H1 (cell line): ENCODE data around the gene LRRC8D. TPM values are rescaled to one million over a fixed set of nuclear protein-coding genes. Genes with fewer than 3 reads are reported as not detected.

ENCODE experiments used
- CEBPB ChIP-seq: IDR thresholded peaks from 2 replicates; pipeline ENCODE4 v1.6.1; 2012; ENCODE audit warnings: low read depth, low read length
- SRF ChIP-seq: IDR thresholded peaks from 2 replicates; pipeline ENCODE4 v1.6.1; 2011; ENCODE audit warnings: mild to moderate bottlenecking, low read depth, low read length, moderate library complexity
- polyA plus RNA-seq, 7 experiments: library from polyadenylated mRNA; depleted of rRNA in 3 of 7; stranded (reverse) in 5 of 7; unstranded in 2 of 7; fragments of >200 nt in 5 of 7; fragments of 200-250 nt in 2 of 7; gene quantifications; 1 replicate in 5 of 7; 2 replicates in 1 of 7; 4 replicates in 1 of 7; pipeline versions ENCODE4 v1.2.1 to v1.2.3, GENCODE V29; 2011 to 2013; ENCODE audit warnings: missing spikeins in 2 of 7, mixed read lengths in 2 of 7
- total RNA-seq: library from RNA; stranded (reverse); fragmentation: NEBNext Ultra II Directional; extraction: Animal tissue kit (Norgen Biotek cat#: 25700); gene quantifications from 2 replicates; pipeline ENCODE4 v1.2.1, GENCODE V29; 2021

Gene LRRC8D
- total and polyA plus RNA-seq, 2 of the 8 experiments (the other 6 are each of a cell fraction or from before 2014, with no cell fraction given), result 42.0 to 58.5 TPM

- TF ChIP-seq SRF (no peak), CEBPB (no peak)
Observed at GRCh38 chr1:89823679-89824292, 3.0 kb downstream of the LRRC8D start (continued).
